GM19240 (cell line): ENCODE measurements around the gene ARHGAP10.

Experiments
- DNase-seq: peaks from one replicate; pipeline ENCODE4 v3.0.0; 2011; ENCODE audit warnings: low spot score; ENCODE audit not compliant: insufficient read length

Gene ARHGAP10

DNA sequence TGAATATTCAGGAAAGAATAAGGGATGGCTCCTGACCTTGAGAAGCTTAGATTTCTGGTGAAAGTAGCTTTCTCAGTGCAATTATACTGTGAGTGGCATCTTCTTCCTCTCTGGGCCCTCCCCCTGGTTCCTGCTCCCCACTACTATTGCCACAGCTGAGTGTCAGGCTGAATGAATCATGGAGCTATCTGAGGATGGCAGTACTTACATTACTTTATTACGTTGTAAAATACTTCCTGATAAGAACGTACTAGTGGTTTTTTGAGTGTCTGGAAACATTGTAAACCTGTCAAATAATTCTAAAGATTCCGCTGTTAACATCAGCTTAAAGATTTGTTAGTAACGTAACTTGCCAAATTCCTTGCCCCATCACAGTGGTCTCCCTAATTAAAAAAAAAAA is 36.2 kb downstream of the ARHGAP10 start:
- no peak for DNase-seq

DNA sequence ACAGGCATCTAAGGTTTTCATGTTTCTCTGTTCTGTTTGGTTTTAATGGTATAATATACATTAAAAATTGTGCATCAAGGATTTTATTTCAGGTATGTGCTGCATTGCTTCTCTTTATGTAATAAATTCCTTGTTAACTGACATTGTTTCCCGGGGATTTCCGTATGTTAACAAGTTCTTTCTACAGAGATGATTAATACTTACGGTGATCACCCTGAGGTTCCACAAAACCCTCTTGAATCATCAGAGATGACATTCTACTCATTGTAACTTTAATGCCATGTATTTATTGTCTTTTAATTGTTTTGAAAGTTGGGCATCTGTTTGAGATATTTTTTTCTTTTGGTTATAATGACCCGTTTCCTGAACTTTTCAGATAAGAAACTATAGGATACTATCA is 37.5 kb downstream of the ARHGAP10 start:
- DNase-seq = no peak

DNA sequence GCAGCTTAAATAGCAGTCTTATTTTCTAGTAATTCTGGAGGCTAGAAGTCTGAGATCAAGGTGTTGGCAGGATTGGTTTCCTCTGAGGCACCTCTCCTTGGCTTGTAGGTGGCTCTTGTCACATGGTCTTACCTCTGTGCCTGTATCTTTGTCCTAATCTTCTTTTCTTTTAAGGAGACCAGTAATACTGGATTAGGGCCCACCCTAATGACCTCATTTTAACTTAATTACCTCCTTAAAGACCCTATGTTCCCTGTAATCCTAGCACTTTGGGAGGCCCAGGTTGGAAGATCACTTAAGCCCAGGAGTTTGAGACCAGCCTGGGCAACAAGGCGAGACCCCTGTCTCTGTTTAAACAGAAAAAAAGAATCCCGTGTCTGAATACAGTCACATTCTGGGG is 38.9 kb downstream of the ARHGAP10 start:
- DNase-seq = no peak

DNA sequence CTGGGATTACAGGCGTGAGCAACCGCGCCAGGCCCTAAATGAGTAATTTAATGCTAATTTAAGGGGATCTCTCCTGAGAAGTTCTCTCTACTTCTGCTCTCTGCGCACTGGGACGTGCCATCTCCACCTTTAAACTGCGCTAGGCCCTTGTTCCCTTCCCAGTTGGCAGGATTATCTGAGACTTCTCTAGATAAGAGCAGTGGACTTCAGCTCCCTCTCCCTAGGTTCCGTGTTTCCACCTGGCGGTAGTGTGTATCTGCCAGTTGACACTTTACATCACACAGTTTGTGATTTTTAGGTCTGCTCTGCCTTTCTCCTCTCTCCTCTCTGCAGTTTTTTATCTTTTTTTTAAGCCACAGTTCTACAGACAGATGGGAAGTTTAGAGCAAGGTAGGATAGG is 40.2 kb downstream of the ARHGAP10 start:
- no peak for DNase-seq

DNA sequence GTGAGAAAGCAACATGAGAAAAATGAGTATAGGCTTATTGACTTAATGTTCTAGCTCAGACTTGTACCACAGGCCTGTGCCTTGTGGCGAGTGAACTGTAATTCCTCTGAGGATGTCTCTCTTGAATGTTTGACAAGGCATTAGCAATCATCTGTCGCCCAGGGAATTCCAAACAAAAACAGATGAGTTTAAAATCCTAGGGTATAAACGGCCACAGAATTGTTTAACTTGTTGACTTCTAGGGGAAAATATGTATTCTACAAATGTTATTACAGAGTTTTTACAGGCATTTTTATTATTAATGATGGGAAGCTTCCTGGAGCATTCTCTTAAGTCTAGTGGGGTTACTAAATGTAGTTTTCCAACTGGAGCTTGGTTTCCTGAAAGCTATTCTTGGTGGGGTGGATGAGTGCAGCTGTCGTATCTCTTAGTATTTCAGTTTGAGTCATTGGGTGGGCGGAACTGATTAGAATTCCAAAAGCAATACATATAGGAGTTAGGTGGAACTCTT is 40.6 kb downstream of the ARHGAP10 start:
- no peak for DNase-seq

DNA sequence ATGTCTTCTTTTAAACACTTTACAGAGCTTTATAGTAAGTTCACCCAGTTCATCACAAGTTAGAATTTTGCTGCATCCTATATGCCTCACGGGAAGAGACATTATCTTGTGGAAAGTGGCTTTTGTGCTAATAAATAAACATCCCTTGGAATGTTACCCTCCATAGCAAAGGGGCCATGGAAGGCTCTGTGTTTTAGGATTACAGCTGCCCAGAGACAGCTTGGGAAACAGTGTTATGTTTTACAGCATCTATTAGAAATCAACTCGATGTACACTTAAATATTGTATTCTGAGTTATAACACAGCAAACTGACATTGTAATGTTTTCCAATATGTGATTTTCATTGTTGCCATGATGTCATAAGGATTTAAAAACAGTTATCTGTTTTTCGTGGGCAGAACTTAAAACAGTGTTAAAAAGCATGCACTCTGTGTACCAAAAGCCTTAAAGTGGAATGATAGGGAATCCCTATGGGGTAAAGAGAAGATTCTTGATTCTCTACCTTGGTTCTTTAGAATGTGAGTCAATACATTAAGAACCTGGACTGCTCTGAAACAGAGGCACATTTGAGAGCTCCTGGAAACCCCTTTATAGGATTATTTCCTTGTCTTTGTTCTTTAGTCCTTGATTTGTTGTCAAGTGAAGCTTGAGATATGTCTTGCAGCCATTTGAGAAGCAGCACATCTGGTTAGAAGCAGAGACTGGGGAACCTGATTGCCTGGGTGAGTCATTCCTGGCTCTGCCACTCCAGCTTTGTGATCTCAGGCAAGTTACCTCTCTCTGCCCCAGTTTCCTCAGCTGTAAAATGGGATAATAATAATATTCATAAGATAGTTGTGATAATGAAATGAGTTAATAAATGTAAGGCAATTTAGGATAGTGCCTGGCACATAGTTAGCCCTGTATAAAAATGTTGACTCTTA is 41.6 kb downstream of the ARHGAP10 start:
- DNase-seq = no peak

DNA sequence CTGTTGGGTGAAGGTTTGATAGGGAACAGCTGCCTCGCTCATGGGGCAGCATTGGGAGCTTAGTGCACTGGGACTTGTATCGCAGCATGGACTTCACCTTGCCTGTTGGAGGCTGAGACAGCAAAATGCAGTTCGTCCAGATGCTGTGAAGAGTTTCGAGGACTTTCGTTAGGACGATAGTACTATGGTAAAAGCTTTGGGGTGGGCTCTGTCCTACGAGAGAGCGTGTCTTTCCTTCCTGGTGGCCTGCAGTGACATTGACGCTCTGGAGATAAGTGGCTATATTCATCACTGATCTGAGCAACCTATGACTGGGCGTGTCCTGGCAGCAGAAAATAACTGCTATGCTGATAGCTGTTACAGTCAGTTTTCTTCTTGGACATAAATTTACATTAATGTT is 44.8 kb downstream of the ARHGAP10 start:
- DNase-seq = no peak

DNA sequence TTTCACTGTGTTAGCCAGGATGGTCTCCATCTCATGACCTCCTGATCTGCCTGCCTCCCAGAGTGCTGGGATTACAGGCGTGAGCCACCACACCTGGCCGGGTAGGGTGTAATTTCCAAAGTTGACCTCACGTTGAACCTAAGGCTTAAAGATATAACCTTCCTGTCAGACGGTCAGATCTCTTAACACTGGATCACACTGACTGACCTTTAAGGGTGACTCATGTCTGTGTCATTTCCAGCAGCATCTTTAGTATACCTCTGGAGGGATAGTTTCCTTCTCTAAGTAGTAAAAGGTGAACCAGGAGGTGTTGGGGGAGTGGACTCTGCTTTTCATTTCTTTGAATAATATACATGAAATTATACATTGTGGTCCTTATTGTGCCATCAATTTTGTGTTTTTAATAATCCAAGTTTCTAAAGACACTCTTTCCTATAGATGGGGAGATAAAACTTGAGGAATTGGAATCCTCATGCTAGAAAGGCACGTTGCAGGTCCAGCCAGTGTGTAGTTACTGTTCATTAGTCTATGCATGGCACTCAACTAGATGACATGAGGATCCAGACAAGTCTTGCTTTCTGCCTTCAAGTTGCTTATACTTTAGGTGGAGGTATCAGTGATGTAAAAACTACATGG is 45.7 kb downstream of the ARHGAP10 start:
- no peak for DNase-seq

DNA sequence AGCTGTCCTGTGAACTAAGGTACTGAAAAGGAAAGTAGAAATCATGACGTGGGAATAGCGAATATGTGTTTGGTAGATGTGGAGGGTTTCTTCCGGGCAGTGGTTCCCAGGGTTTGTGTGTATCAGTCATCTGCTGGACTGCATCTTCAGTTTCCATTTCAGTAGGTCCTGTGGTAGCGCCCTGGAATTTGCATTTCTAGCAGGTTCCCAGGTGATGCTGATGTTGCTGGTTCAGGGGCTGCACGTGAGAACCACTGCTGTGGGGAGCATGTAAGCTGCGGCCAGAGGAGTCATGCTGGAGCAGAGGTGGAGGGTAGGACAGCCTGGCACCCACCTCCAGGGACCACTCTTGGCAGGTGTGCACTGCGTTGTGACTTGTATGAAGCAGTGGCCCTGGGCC is 47.1 kb downstream of the ARHGAP10 start:
- DNase-seq = no peak

DNA sequence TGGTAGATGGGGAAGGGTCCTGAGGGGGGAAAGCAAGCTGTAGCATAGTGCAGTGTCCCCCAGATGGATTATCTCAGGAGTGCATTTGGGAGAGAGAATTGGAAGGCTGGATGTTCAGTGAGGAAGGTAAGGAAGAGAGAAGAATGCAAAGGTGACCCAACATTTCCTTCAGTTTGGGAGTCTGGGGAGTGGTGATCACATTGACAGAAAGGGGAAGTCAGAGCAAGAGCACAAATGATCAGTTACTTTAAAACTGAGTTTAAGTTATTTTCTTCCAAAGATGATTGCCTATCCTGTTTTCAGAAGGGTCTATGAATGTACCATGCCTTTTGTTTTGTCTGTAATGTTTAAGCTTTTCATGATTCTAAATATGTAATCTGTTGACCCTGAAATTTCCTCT is 47.6 kb downstream of the ARHGAP10 start:
- DNase-seq = no peak

DNA sequence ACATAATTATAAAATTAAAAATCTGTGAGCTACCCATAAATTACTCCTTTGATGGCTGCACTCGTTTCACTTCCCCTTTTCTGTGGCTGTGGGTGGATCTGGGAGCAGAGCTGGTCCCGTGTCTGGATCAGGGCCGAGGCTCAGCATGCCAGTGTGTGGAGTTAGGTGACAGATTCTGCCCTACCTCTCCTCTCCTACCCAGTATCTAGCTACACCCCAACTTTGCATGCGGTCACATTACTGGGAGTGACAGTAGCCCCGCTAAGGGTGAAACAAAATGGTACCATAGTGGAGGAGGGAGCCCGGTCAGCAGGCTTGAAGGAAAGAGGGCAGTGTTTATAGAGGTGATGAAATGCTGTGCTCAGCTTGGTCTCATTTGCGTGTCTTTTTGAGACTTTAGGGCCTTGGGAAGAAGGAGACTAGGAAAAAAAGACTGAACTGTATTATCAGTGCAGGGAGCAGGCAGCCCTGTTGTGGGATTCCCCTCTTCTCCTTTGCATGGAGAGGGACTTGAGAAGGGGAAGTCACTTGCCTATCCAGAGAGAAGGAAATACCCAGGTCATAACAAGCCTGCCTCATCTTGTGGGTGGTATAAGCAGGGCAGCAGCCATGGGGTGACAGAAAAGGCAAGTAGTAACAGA is 48.4 kb downstream of the ARHGAP10 start:
- peak; percentile 19 for DNase-seq

DNA sequence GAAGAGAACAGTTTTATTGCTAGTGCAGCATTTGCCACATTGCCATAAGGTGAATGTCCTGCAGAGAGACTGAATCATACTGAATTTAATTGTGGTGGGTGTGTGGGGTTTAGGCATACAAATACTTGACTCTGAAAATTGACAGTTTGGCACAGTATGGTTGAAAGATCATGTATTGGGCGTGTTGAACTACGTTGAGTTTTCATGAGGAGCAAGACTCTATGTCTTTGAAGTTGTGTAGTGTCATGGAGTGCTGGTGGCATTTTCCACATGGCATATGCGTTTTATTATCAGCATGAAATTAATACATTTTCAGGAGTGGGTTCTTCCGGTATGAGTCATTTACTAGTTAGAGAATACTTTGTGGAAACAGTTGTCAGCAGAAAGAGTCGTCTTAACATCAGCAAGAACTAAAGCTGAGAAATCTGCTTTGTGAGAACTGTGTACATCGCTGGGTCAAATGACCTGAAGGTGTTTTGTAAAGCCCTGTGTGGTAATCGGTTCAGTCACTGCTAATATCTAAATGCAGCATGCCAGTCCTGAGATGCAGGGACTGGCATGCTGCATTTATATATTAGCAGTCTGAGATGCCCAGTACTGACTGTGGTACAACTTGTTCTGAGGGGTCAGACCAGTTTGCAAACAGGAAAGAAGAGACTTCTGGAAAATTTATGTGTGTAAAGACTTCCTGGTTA is 50.3 kb downstream of the ARHGAP10 start:
- no peak for DNase-seq

DNA sequence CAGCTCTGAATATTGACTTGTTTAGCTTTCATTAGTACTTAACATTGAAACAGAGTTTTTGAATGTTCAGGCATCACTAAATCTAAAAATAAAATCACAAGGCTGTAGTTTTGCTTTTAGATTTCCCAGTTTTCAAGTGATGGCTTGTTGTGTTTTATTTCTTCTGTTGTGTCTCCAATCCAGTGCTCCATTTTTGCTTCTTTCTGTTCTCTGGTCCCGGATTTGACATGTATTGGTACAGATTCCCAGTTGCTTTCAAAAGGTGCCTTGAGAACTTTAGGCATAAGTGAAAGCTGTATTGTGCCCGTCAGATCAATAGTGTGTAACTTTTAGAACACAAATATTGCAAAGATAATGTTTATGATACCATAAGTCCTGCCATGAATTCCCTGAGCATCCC is 53.2 kb downstream of the ARHGAP10 start:
- no peak for DNase-seq

DNA sequence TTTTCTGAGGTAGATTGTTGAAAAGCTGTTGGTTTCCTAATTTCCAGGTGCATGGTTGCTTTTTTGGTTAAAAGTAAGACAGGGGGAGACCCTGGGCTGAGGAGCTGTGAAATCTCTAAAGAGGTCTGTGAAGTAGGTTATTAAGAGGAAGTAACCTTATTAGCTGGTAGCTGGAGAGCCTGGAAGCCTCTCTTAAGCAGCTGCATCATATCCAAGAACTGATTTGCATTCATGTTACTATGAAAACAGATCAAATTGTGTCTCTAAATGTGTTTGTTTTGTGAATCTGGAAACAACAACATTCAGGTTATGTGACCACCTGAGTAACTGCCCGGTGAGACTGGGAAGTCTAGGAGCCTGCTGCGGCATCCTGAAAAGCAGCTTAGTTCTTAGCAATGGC is 54.1 kb downstream of the ARHGAP10 start:
- peak; percentile 11 for DNase-seq

DNA sequence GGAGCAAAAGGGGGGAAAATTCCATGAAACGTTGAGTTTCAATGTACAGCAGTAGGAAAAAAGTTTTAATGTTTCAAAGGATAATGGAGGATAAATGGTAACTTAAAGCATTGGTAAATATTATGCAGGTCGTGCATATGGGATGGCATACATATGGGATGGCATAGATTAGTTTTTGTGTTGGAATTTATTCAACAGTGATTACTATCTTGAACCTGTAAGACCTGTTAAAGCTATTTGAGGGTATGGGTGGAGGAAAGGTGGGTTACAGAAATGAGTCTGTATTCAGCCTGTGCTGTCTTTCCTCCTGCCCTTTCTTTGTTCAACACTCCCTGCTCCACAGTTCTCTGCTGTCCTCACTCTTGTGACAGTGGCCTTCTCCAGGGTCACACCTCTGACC is 54.6 kb downstream of the ARHGAP10 start:
- no peak for DNase-seq

DNA sequence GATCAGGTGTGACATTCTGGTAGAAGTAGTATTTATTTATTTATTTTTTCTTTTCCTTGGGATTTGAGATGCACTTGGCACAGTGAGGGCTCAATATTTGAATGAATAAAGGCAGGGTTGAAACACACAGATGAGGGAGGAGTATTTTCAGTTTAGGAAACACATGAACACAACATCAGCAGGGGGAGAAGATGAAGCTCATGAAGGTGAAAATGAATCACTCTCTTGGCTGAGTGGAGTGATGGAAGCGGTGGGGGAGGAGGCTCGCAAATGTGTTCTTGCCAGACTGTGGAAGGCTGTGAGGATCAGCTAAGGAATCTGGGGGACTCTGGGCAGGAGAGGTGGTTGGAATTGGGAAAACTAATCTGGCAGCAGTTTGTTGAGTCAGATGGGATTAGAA is 55.3 kb downstream of the ARHGAP10 start:
- no peak for DNase-seq

DNA sequence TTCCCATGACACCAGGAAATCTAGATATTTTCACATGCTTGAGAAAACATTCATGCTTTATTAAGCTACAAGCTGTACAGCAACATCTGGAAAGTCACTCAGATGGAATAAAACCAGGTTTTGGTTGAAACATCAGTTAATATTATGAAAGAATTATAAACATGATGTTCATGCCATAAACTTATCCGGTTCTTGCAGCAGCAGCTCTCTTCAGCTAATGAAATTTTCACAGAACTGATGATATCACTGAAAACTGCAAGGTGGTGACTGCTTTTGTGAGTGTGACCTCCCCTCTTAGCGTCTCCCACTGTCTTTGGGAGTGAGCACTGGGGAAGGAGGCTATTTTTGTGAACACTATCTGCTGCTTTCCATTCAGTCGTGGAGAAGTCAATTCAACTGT is 56.9 kb downstream of the ARHGAP10 start:
- no peak for DNase-seq

DNA sequence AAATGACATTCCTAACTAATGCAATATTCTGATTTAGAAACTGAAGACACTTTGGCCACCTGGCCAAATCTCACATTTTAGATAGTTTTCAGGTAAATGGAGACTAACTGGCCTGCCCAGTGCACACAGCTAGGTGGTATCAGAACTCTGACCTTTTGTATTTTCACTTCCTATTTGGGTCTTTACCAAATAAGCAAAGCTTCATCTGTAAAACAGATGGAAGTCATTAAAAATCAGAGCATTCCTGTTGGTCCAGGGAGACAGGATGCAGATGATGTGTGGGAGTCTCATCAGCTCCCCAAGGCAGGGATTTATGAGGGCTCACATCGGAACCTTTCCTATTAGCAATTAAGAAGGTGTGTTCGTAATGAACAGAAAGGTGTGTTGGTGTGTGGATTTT is 57.7 kb downstream of the ARHGAP10 start:
- DNase-seq = no peak

DNA sequence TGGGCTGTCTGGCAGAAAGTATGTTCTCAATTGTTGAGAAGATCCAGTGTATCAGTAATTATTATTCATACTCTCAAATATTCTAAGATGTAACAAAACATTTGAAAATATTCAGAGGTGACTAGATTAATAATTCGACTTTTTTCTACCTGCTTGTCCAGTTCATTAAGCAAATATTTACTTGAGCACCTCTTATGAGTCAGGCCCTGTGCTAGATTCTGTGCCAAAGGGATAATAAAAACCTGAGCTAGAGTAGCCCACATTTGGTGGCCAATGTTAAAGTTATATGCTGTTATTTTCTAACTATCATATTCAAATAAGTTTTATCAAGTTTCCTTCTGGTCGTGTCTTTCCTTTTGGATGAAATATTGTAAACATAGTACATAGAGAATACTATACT is 58.5 kb downstream of the ARHGAP10 start:
- DNase-seq = no peak

DNA sequence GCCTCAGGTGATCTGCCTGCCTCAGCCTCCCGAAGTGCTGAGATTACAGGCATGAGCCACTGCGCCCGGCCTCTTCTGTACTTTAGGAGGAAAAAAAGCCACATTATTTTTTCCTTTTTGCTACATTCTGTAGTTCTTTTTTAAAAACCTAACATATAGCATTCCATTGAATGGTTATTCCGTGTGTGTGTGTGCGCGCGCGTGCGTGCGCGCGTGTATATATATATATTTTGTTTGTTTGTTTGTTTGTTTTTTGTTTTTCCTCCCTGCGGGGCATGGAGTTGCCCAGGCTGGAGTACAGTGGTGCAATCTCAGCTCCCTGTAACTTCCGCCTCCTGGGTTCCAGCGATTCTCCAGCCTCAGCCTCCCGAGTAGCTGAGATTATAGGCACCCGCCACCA is 59.5 kb downstream of the ARHGAP10 start:
- DNase-seq = no peak

DNA sequence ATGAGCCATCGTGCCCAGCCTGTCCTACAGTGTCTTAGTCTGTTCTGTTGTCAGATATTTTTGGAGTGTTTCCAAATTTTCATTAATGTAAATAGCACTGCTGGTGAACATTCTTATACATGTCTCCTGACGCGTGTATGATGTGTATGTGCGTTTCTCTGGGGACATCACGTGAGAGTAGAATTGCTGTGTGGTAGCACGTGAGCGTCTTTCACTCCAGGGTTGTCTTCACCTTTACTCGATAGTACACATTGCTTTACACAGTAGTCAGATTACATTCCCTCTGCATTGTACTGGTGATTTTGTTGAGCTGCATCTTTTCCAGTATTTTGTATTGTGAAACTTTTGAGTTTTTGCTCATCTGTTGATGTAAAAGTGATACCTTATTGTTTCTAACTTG is 60.0 kb downstream of the ARHGAP10 start:
- DNase-seq = no peak
